Mesendoderm (in vitro differentiated cells): ENCODE data around the gene POMT1.
"Not testable (repeated sequence)": the region's sequence is repeated elsewhere in the genome, so short reads cannot be mapped to it uniquely, and the experiment has no call there.

Experiments
- DNase-seq: peaks from one replicate; pipeline ENCODE4 v3.0.0; 2013
- H2AK5ac ChIP-seq: 2 replicates; pipeline ENCODE4 v1.6.1; 2013; ENCODE audit warnings: low read length, inconsistent platforms
- H2BK120ac ChIP-seq: 2 replicates; pipeline ENCODE4 v1.6.1; 2013; ENCODE audit warnings: low read depth, mild to moderate bottlenecking, low read length, moderate library complexity, mixed read lengths
- H2BK15ac ChIP-seq: replicated peaks from 2 replicates; pipeline ENCODE4 v1.6.1; 2013; ENCODE audit warnings: low read depth, mild to moderate bottlenecking, moderate library complexity
- H2BK5ac ChIP-seq: 2 replicates; pipeline ENCODE4 v1.6.1; 2013; ENCODE audit warnings: low read length, inconsistent platforms
- H3K18ac ChIP-seq: 2 replicates; pipeline ENCODE4 v1.6.1; 2013; ENCODE audit warnings: mild to moderate bottlenecking, low read length, mixed read lengths
- H3K23ac ChIP-seq: one replicate; pipeline ENCODE4 v1.6.1; 2013; ENCODE audit warnings: low read length
- H3K27ac ChIP-seq: 2 replicates; pipeline ENCODE4 v1.5.1; 2013; ENCODE audit warnings: low read depth, mild to moderate bottlenecking, inconsistent platforms, low read length, moderate library complexity
- H3K27me3 ChIP-seq: 2 replicates; pipeline ENCODE4 v1.6.1; 2013; ENCODE audit warnings: low read length, control low read depth, mild to moderate bottlenecking, inconsistent platforms; ENCODE audit not compliant: insufficient read depth, poor library complexity
- H3K36me3 ChIP-seq: 2 replicates; pipeline ENCODE4 v1.6.1; 2013; ENCODE audit warnings: low read length, inconsistent platforms; ENCODE audit not compliant: control insufficient read depth, insufficient read depth
- H3K4ac ChIP-seq: one replicate; pipeline ENCODE4 v1.6.1; 2013; ENCODE audit warnings: low read depth, mild to moderate bottlenecking, low read length, moderate library complexity
- H3K4me1 ChIP-seq: 2 replicates; pipeline ENCODE4 v1.6.1; 2013; ENCODE audit warnings: low read depth, low read length, inconsistent platforms; ENCODE audit not compliant: control insufficient read depth
- H3K4me2 ChIP-seq: 2 replicates; pipeline ENCODE4 v1.6.1; 2013; ENCODE audit warnings: low read length
- H3K4me3 ChIP-seq: 2 replicates; pipeline ENCODE4 v1.5.1; 2013; ENCODE audit warnings: mild to moderate bottlenecking, low read length
- H3K56ac ChIP-seq: one replicate; pipeline ENCODE4 v1.6.1; 2013; ENCODE audit warnings: low read length
- H3K79me1 ChIP-seq: 2 replicates; pipeline ENCODE4 v1.6.1; 2013; ENCODE audit warnings: low read length, inconsistent platforms
- H3K79me2 ChIP-seq: 2 replicates; pipeline ENCODE4 v1.6.1; 2013; ENCODE audit warnings: mild to moderate bottlenecking, low read length; ENCODE audit not compliant: control insufficient read depth, insufficient read depth
- H3K9ac ChIP-seq: 2 replicates; pipeline ENCODE4 v1.6.1; 2013; ENCODE audit warnings: low read length, inconsistent platforms
- H4K5ac ChIP-seq: one replicate; pipeline ENCODE4 v1.6.1; 2013; ENCODE audit warnings: low read length
- H4K8ac ChIP-seq: one replicate; pipeline ENCODE4 v1.6.1; 2013; ENCODE audit warnings: low read depth, mild to moderate bottlenecking, control low read depth, low read length, moderate library complexity
- WGBS: extraction: QIAGEN DNeasy Blood & Tissue Kit; methylation state at CpG from one replicate; pipeline ENCODE4 v1.1.7; 2013; ENCODE audit warnings: low lambda C conversion rate, missing lambda C conversion rate; ENCODE audit not compliant: insufficient coverage; ENCODE audit errors: extremely low coverage; 5-methylcytosine and 5-hydroxymethylcytosine counted together

POMT1 gene

DNA sequence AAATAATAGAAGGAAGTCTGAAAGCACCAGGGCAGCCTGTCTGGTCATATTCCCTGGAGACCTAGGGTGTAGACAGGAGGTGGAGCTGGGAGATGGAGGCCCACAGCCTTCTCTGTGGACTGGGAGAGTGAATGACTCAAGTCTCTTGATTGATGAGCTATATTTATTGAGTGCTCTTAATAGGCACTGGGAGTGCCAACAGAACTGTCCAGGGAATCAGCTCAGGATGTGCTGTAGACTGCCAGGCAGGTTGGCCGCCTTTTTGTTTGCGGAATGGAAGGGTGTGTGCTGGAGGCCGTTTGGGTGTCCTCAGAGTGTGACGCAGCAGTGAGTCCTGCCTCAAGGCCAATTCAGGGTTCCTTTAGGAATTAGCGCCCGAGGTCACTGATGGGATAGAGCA, 33.4 kb upstream of the POMT1 start:
- peaks cover 40% of the 10 kb centered on the region for H3K36me3 ChIP-seq
- H3K18ac ChIP-seq = no peak overlapping the region
- WGBS = no CpG with 5 or more reads among the region's 6 CpGs
- peaks cover 29% of the 10 kb centered on the region for H3K79me1 ChIP-seq
- no peak overlapping the region for H3K4me3 ChIP-seq
- no peak overlapping the region for H3K56ac ChIP-seq
- H4K8ac ChIP-seq = no peak overlapping the region
- no peaks in the 10 kb centered on the region for H3K27me3 ChIP-seq
- no peak overlapping the region for H3K4ac ChIP-seq
- H3K9ac ChIP-seq = no peak overlapping the region
- H2AK5ac ChIP-seq = no peak overlapping the region
- no peak overlapping the region for H3K27ac ChIP-seq
- H2BK5ac ChIP-seq = no peak overlapping the region
- H2BK120ac ChIP-seq = no peak overlapping the region
- no peaks in the 10 kb centered on the region for H3K4me1 ChIP-seq
- H3K4me2 ChIP-seq = no peak overlapping the region
- H4K5ac ChIP-seq = no peak overlapping the region
- H2BK15ac ChIP-seq = no peak overlapping the region
- no peak overlapping the region for H3K23ac ChIP-seq
- peaks cover 20% of the 10 kb centered on the region for H3K79me2 ChIP-seq
- DNase-seq = no peak

DNA sequence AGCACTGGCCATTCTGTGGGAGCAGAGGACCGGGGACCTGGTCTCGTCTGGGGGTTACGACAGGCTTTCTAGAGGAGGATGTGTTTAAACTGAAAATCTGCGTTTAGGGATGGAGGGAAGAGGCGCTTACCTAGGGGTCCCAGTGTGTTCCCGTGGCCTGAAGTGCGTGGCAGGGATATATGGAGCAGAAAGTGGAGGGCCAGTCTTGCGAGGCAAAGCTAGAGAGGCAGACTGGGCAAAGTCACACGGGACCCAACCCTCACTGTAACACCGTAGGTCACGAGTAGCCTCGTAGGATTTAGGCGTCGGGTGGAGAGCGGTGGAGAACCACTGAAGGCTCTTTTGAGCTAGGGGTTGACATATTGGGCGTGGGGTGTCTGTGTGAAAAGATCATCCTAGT, 32.8 kb upstream of the POMT1 start:
- peaks cover 29% of the 10 kb centered on the region for H3K79me1 ChIP-seq
- DNase-seq = no peak
- H4K8ac ChIP-seq = no peak overlapping the region
- WGBS = no CpG with 5 or more reads among the region's 16 CpGs
- H3K27ac ChIP-seq = no peak overlapping the region
- H3K56ac ChIP-seq = no peak overlapping the region
- no peak overlapping the region for H2AK5ac ChIP-seq
- no peak overlapping the region for H3K9ac ChIP-seq
- H2BK120ac ChIP-seq = no peak overlapping the region
- H3K4me3 ChIP-seq = no peak overlapping the region
- H2BK15ac ChIP-seq = no peak overlapping the region
- no peak overlapping the region for H4K5ac ChIP-seq
- peaks cover 20% of the 10 kb centered on the region for H3K79me2 ChIP-seq
- H3K23ac ChIP-seq = no peak overlapping the region
- no peaks in the 10 kb centered on the region for H3K27me3 ChIP-seq
- peaks cover 42% of the 10 kb centered on the region for H3K36me3 ChIP-seq
- no peak overlapping the region for H3K4ac ChIP-seq
- H3K4me2 ChIP-seq = no peak overlapping the region
- no peak overlapping the region for H3K18ac ChIP-seq
- no peak overlapping the region for H2BK5ac ChIP-seq
- no peaks in the 10 kb centered on the region for H3K4me1 ChIP-seq

DNA sequence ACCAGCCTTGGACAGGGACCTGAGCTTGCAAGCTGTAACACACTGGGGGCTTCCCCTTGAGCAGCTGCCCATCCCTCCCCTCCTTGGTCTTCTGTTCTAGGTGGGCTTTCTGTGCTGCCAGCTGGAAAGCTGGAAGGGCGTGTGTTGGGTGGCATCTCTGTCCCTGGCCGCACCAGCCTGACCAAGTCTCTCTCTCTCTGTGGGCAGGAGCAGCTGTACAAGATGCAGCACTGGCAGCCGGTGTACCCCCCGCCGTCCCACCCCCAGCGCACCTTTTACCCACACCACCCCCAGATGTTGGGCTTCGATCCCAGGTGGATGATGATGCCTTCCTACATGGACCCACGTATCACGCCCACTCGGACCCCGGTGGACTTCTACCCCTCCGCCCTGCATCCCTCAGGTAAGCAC, 32.1 kb upstream of the POMT1 start:
- H3K4me2 ChIP-seq = no peak overlapping the region
- H4K5ac ChIP-seq = no peak overlapping the region
- H2BK15ac ChIP-seq = no peak overlapping the region
- no peak overlapping the region for H3K27ac ChIP-seq
- no peak overlapping the region for H3K56ac ChIP-seq
- H2AK5ac ChIP-seq = no peak overlapping the region
- no peaks in the 10 kb centered on the region for H3K27me3 ChIP-seq
- no peak overlapping the region for H3K23ac ChIP-seq
- no peak overlapping the region for H4K8ac ChIP-seq
- DNase-seq = no peak
- H3K79me2 ChIP-seq = peaks cover 20% of the 10 kb centered on the region
- H3K4ac ChIP-seq = no peak overlapping the region
- no peak overlapping the region for H3K4me3 ChIP-seq
- H3K36me3 ChIP-seq = peaks cover 42% of the 10 kb centered on the region
- no peak overlapping the region for H3K9ac ChIP-seq
- no peak overlapping the region for H3K18ac ChIP-seq
- H2BK5ac ChIP-seq = no peak overlapping the region
- H2BK120ac ChIP-seq = no peak overlapping the region
- no CpG with 5 or more reads among the region's 12 CpGs for WGBS
- H3K4me1 ChIP-seq = no peaks in the 10 kb centered on the region
- H3K79me1 ChIP-seq = peaks cover 27% of the 10 kb centered on the region

- not testable (repeated sequence) for H2BK5ac ChIP-seq, DNase-seq, H2BK120ac ChIP-seq, H3K4ac ChIP-seq, H3K27me3 ChIP-seq, H3K56ac ChIP-seq, H3K23ac ChIP-seq, H2BK15ac ChIP-seq, H3K27ac ChIP-seq, H4K5ac ChIP-seq, H4K8ac ChIP-seq, H3K4me3 ChIP-seq, H3K4me2 ChIP-seq, H3K18ac ChIP-seq, H3K4me1 ChIP-seq, H3K9ac ChIP-seq, H2AK5ac ChIP-seq
- no CpG with 5 or more reads among the region's 5 CpGs for WGBS
- Histone ChIP-seq H3K36me3 (peaks cover 48% of the 10 kb centered on the region), H3K79me1 (peaks cover 31% of the 10 kb centered on the region), H3K79me2 (peaks cover 20% of the 10 kb centered on the region)
These were observed 30.6 kb upstream of the POMT1 start for GRCh38 chr9:131472085-131472484.

GRCh38 chr9:131473198-131473885, 29.4 kb upstream of the POMT1 start:
- H3K36me3 ChIP-seq = peaks cover 40% of the 10 kb centered on the region
- H3K4me3 ChIP-seq = no peak overlapping the region
- no peak overlapping the region for H3K27ac ChIP-seq
- no peak overlapping the region for H2BK15ac ChIP-seq
- no peak overlapping the region for H2BK5ac ChIP-seq
- H3K4me1 ChIP-seq = no peaks in the 10 kb centered on the region
- no peak overlapping the region for H2AK5ac ChIP-seq
- H3K79me1 ChIP-seq = peaks cover 23% of the 10 kb centered on the region
- H3K18ac ChIP-seq = no peak overlapping the region
- no CpG with 5 or more reads among the region's 9 CpGs for WGBS
- no peaks in the 10 kb centered on the region for H3K27me3 ChIP-seq
- H3K23ac ChIP-seq = no peak overlapping the region
- no peak overlapping the region for H2BK120ac ChIP-seq
- H3K79me2 ChIP-seq = peaks cover 13% of the 10 kb centered on the region
- no peak overlapping the region for H3K56ac ChIP-seq
- H4K8ac ChIP-seq = no peak overlapping the region
- no peak overlapping the region for H3K4me2 ChIP-seq
- H4K5ac ChIP-seq = no peak overlapping the region
- no peak overlapping the region for H3K9ac ChIP-seq
- no peak for DNase-seq
- H3K4ac ChIP-seq = no peak overlapping the region

- no peak overlapping the region for H2BK120ac ChIP-seq
- peaks cover 16% of the 10 kb centered on the region for H3K79me2 ChIP-seq
- H3K18ac ChIP-seq = no peak overlapping the region
- WGBS = no CpG with 5 or more reads among the region's 10 CpGs
- no peak for DNase-seq
- no peak overlapping the region for H3K56ac ChIP-seq
- H3K27me3 ChIP-seq = no peaks in the 10 kb centered on the region
- no peak overlapping the region for H3K9ac ChIP-seq
- H3K4ac ChIP-seq = no peak overlapping the region
- H3K27ac ChIP-seq = no peak overlapping the region
- H3K4me2 ChIP-seq = no peak overlapping the region
- H2BK5ac ChIP-seq = no peak overlapping the region
- no peak overlapping the region for H3K23ac ChIP-seq
- no peak overlapping the region for H4K8ac ChIP-seq
- peaks cover 27% of the 10 kb centered on the region for H3K79me1 ChIP-seq
- H3K36me3 ChIP-seq = peaks cover 41% of the 10 kb centered on the region
- no peak overlapping the region for H2BK15ac ChIP-seq
- no peak overlapping the region for H3K4me3 ChIP-seq
- H4K5ac ChIP-seq = no peak overlapping the region
- no peak overlapping the region for H2AK5ac ChIP-seq
- no peaks in the 10 kb centered on the region for H3K4me1 ChIP-seq
These were observed 28.8 kb upstream of the POMT1 start for GRCh38 chr9:131473891-131474290.
